K562 (cell line): ENCODE results near the gene KAT6B. TPM values are rescaled to one million over a fixed set of nuclear protein-coding genes. Genes with fewer than 3 reads are reported as not detected.

ENCODE experiments used
- ARID2 ChIP-seq: fragments of 450-650 bp; IDR thresholded peaks from 2 replicates; pipeline ENCODE4 v1.6.1; 2017; ENCODE audit warnings: antibody characterized with exemption, mild to moderate bottlenecking
- CBFB ChIP-seq: sonication (generic); formaldehyde crosslinking; IDR thresholded peaks from 2 replicates; pipeline ENCODE4 v1.4.0; 2020; ENCODE audit warnings: mild to moderate bottlenecking, missing genetic modification reagents
- CSDE1 ChIP-seq, 2 experiments: fragments of 450-650 bp; IDR thresholded peaks; 2 replicates each; pipeline ENCODE4 v1.6.1; 2016; ENCODE audit warnings: mild to moderate bottlenecking in 1 of 2
- DMBX1 ChIP-seq: fragments of 250-450 bp; sonication (Bioruptor Pico); IDR thresholded peaks from 2 replicates; pipeline ENCODE4 v1.8.0; 2022; ENCODE audit warnings: inconsistent platforms, mild to moderate bottlenecking, moderate library complexity, borderline replicate concordance
- EGR1 ChIP-seq: fragments of 450-650 bp; conservative IDR thresholded peaks from 2 replicates; pipeline ENCODE4 v1.6.1; 2017; ENCODE audit warnings: mild to moderate bottlenecking
- ELF4 ChIP-seq: fragments of 450-650 bp; formaldehyde crosslinking; IDR thresholded peaks from 2 replicates; pipeline ENCODE4 v1.4.0; 2022; ENCODE audit warnings: missing genetic modification characterization
- HBP1 ChIP-seq: fragments of 450-650 bp; formaldehyde crosslinking; IDR thresholded peaks from 2 replicates; pipeline ENCODE4 v1.4.0; 2022; ENCODE audit warnings: missing genetic modification characterization
- HDAC1 ChIP-seq, 2 experiments: fragments of 450-650 bp; IDR thresholded peaks; 2 replicates each; pipeline ENCODE4 v1.6.1; 2016 to 2017; ENCODE audit warnings: inconsistent platforms in 1 of 2, mild to moderate bottlenecking in 1 of 2, moderate library complexity in 1 of 2
- HIVEP1 ChIP-seq: fragments of 250-450 bp; sonication (Bioruptor Pico); IDR thresholded peaks from 2 replicates; pipeline ENCODE4 v1.4.0; 2020; ENCODE audit warnings: mild to moderate bottlenecking
- KDM1A ChIP-seq, 2 experiments: fragments of 450-650 bp; IDR thresholded peaks; 2 replicates each; pipeline ENCODE4 v1.6.1; 2016; ENCODE audit warnings: mild to moderate bottlenecking in 2 of 2
- NBN ChIP-seq: fragments of 450-650 bp; IDR thresholded peaks from 2 replicates; pipeline ENCODE4 v1.6.1; 2016; ENCODE audit warnings: low read depth, mild to moderate bottlenecking
- NKRF ChIP-seq: fragments of 450-650 bp; IDR thresholded peaks from 2 replicates; pipeline ENCODE4 v1.6.1; 2016; ENCODE audit warnings: borderline replicate concordance
- POU5F1 ChIP-seq: fragments of 150-350 bp; IDR thresholded peaks from 2 replicates; pipeline ENCODE4 v1.6.1; 2014; ENCODE audit warnings: borderline replicate concordance, low read length, low read depth, mild to moderate bottlenecking; ENCODE audit not compliant: partially characterized antibody
- SMARCE1 ChIP-seq: fragments of 450-650 bp; IDR thresholded peaks from 2 replicates; pipeline ENCODE4 v1.7.1; 2016; ENCODE audit warnings: mild to moderate bottlenecking
- SOX6 ChIP-seq: fragments of 450-650 bp; IDR thresholded peaks from 2 replicates; pipeline ENCODE4 v1.6.1; 2014; ENCODE audit warnings: mild to moderate bottlenecking
- TRIM24 ChIP-seq, 2 experiments: fragments of 450-650 bp; IDR thresholded peaks; 2 replicates each; pipeline ENCODE4 v1.6.1; 2016
- TSC22D4 ChIP-seq: fragments of 450-650 bp; IDR thresholded peaks from 2 replicates; pipeline ENCODE4 v1.6.1; 2016; ENCODE audit warnings: missing genetic modification characterization, missing biosample characterization, control low read depth
- U2AF2 ChIP-seq: fragments of 200-400 bp; formaldehyde crosslinking; optimal IDR thresholded peaks from 2 replicates; pipeline ENCODE3; 2017; ENCODE audit warnings: low read depth, mild to moderate bottlenecking, low read length
- ZBTB2 ChIP-seq: fragments of 450-650 bp; IDR thresholded peaks from 2 replicates; pipeline ENCODE4 v1.6.1; 2016; ENCODE audit warnings: antibody characterized with exemption
- ZNF184 ChIP-seq: sonication (generic); formaldehyde crosslinking; IDR thresholded peaks from 2 replicates; pipeline ENCODE4 v1.5.0; 2020; ENCODE audit warnings: missing genetic modification reagents
- ZNF280B ChIP-seq: fragments of 250-450 bp; sonication (Bioruptor Pico); IDR thresholded peaks from 2 replicates; pipeline ENCODE4 v1.5.1; 2021; ENCODE audit warnings: mild to moderate bottlenecking
- ZNF583 ChIP-seq: fragments of 250-450 bp; sonication (Bioruptor Pico); IDR thresholded peaks from 2 replicates; pipeline ENCODE4 v1.4.0; 2020
- polyA plus RNA-seq, 8 experiments: library from polyadenylated mRNA; depleted of rRNA in 4 of 8; stranded (reverse) in 5 of 8; unstranded in 3 of 8; fragments of >200 nt; fragmentation: Nextera tagmentation in 2 of 8; fragmentation: Illumina TruSeq in 1 of 8; extraction: Ambion mirVana in 2 of 8; extraction: Trizol in 1 of 8; gene quantifications; 2 replicates each; pipeline versions ENCODE4 v1.2.1 to v1.2.3, GENCODE V29; 2011 to 2014; ENCODE audit warnings: inconsistent platforms in 1 of 8, missing spikeins in 1 of 8
- total RNA-seq, 7 experiments: library from RNA; depleted of rRNA in 6 of 7; stranded (reverse); fragments of >200 nt in 6 of 7; fragmentation: Illumina TruSeq in 2 of 7; extraction: Trizol in 2 of 7; gene quantifications; 2 replicates each; pipeline versions ENCODE4 v1.2.1 to v1.2.3, GENCODE V29; 2011 to 2021; ENCODE audit warnings: low replicate concordance in 1 of 7
- TF ChIP-seq, protein P1 (sequence below): sonication (generic); formaldehyde crosslinking; IDR thresholded peaks from 2 replicates; pipeline ENCODE4 v1.8.0; 2022; ENCODE audit warnings: mild to moderate bottlenecking, missing genetic modification reagents, borderline replicate concordance

KAT6B gene
- total and polyA plus RNA-seq, 9 of the 15 experiments (the other 6 are each of a cell fraction or from before 2014, with no cell fraction given) = 1.4 to 9.2 (median 6.8) TPM

DNA sequence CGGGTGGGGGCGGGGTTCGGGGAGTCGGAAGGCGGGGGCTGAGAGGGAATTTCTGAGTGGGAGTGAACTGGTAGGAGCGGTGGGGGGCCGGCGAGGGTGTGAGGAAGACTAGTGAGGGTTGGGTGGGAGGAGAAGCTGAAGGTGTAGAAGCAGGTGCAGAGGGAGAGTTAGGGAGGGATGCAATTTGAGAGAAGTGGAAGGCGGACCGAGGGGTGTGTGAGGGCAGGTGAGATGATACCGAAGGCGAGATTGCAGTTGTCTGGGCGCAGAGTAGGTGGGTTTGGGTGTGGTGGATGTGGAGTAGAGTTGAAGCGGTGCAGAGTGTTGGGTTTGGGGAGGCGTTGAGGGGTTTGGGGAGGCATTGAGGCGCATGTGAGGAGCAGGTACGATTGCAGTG, 643 bp downstream of the KAT6B start (continued):
- TF ChIP-seq CBFB (CRISPR knock-in tag) = no peak
- 0 out of 4 replicates have a peak, but pooled peaks of 1 of the 2 experiments have one; percentile 16 for TF ChIP-seq CSDE1 (IDR thresholded peaks at IDR 0.05)
- peak; percentile 72 for TF ChIP-seq SMARCE1
- peak; percentile 96 for TF ChIP-seq HBP1 (CRISPR knock-in tag)
- no peak for TF ChIP-seq SOX6
- peak in 1 of 2 experiments; percentile 94; a peak in 2 of 4 replicates for TF ChIP-seq HDAC1 (IDR thresholded peaks at IDR 0.05)
- TF ChIP-seq NKRF = peak; percentile 53; the same call in 1 of the 2 replicates
- peak; percentile 63; the same call in 1 of the 2 replicates for TF ChIP-seq ARID2
- TF ChIP-seq ELF4 (CRISPR knock-in tag) = peak; percentile 88
- TF ChIP-seq, protein P1, sequence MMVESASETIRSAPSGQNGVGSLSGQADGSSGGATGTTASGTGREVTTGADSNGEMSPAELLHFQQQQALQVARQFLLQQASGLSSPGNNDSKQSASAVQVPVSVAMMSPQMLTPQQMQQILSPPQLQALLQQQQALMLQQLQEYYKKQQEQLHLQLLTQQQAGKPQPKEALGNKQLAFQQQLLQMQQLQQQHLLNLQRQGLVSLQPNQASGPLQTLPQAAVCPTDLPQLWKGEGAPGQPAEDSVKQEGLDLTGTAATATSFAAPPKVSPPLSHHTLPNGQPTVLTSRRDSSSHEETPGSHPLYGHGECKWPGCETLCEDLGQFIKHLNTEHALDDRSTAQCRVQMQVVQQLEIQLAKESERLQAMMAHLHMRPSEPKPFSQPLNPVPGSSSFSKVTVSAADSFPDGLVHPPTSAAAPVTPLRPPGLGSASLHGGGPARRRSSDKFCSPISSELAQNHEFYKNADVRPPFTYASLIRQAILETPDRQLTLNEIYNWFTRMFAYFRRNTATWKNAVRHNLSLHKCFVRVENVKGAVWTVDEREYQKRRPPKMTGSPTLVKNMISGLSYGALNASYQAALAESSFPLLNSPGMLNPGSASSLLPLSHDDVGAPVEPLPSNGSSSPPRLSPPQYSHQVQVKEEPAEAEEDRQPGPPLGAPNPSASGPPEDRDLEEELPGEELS (CRISPR knock-in tag) = 0 out of 2 replicates have a peak, but pooled peaks have one; percentile 29
- TF ChIP-seq TRIM24 (IDR thresholded peaks at IDR 0.05) = peak; percentile 36 to 39; a peak in 1 of 4 replicates
- TF ChIP-seq U2AF2 = no peak
- TF ChIP-seq NBN = peak; percentile 57; the same call in 1 of the 2 replicates
- TF ChIP-seq EGR1 = peak; percentile 91
- TF ChIP-seq DMBX1 = no peak
- TF ChIP-seq TSC22D4 (tag) = peak; percentile 96
- TF ChIP-seq POU5F1 = no peak
- no peak for TF ChIP-seq HIVEP1 (CRISPR knock-in tag)
- peak; percentile 60; the same call in 1 of the 2 replicates for TF ChIP-seq ZBTB2
- no peak for TF ChIP-seq ZNF184
- peak in 1 of 2 experiments; percentile 25; a peak in 1 of 4 replicates for TF ChIP-seq KDM1A (IDR thresholded peaks at IDR 0.05)
- TF ChIP-seq ZNF583 (CRISPR knock-in tag) = no peak
- TF ChIP-seq ZNF280B (CRISPR knock-in tag) = no peak
